ENCODE measurements around the gene PGM5.

DNA sequence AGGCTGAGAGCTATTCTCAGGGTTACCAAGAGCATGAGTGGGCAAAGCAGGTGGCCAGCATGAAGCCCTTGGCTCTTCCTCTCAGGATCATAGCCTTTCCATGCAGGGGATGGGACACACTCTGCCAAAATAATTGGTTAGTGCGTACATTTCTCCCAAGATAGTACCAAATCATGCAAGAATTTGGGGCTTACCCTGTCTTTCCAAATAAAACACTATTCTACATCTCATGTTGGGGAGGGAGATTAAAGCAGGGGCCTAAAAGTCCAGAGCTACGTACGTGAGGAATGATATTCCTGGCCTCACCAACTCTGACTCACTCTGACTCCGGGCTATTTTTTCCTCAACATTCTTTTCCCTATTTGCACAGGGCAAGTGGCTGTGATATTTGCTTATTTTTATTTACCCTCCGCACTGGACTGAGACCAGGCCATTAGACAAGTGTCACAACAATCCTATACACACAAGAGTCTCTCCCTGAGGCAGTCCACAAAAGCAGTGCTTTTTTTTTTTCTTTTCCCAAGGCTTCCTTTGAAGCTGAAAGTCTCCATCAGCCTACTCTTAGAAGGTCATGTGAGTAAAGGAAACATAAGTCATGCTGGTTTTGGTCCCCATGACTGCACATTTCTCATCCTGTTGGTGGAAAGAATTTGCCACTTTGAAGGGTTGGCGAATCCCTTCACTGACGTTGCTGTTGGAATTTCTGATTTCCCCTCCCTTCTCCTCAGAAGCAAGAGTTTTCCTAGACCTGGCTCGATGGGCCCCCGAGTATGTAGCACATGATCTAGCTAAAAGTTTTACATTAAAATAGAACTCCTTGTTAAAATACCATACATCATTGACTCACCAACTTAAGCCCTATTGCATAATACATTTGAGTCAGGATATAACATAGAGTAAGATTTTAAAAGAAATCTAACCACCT, 144.3 kb downstream of the PGM5 start:
- TF ChIP-seq POLR2AphosphoS5 (IDR thresholded peaks at IDR 0.05; ENCODE audit: low read depth, low read length) (no peak), TAF1 (IDR thresholded peaks at IDR 0.05; ENCODE audit: borderline replicate concordance, insufficient read depth, low read length) (no peak), FOXP2 (optimal IDR thresholded peaks at IDR 0.05; ENCODE audit: borderline replicate concordance, extremely low read depth, extremely low read length, insufficient read depth) (no peak)
- TF ChIP-seq, protein P1, sequence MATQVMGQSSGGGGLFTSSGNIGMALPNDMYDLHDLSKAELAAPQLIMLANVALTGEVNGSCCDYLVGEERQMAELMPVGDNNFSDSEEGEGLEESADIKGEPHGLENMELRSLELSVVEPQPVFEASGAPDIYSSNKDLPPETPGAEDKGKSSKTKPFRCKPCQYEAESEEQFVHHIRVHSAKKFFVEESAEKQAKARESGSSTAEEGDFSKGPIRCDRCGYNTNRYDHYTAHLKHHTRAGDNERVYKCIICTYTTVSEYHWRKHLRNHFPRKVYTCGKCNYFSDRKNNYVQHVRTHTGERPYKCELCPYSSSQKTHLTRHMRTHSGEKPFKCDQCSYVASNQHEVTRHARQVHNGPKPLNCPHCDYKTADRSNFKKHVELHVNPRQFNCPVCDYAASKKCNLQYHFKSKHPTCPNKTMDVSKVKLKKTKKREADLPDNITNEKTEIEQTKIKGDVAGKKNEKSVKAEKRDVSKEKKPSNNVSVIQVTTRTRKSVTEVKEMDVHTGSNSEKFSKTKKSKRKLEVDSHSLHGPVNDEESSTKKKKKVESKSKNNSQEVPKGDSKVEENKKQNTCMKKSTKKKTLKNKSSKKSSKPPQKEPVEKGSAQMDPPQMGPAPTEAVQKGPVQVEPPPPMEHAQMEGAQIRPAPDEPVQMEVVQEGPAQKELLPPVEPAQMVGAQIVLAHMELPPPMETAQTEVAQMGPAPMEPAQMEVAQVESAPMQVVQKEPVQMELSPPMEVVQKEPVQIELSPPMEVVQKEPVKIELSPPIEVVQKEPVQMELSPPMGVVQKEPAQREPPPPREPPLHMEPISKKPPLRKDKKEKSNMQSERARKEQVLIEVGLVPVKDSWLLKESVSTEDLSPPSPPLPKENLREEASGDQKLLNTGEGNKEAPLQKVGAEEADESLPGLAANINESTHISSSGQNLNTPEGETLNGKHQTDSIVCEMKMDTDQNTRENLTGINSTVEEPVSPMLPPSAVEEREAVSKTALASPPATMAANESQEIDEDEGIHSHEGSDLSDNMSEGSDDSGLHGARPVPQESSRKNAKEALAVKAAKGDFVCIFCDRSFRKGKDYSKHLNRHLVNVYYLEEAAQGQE (IDR thresholded peaks at IDR 0.05; ENCODE audit: insufficient read depth in 1 of 2, low read depth in 2 of 2, low read length in 2 of 2): no peak

Data from PFSK-1 (cell line).